PC-3 (cell line): ENCODE data around the gene UCK2. TPM values are rescaled to one million over a fixed set of nuclear protein-coding genes. Genes with fewer than 3 reads are reported as not detected.

Source experiments
- ATAC-seq: fragments of 200-7000 bp; cut with Tn5 transposase; 2 replicates; pipeline ENCODE4 v1.9.1; 2020; ENCODE audit warnings: mild to moderate bottlenecking, moderate library complexity
- BruUV-seq: library from RNA; stranded (reverse); fragments of 400-500 nt; replicated peaks from 2 replicates; lab custom pipeline; 2021; lab: Mats Ljungman, UMichigan
- CTCF ChIA-PET: fragments of 300-600 bp; sonication (Branson Sonifier 250); formaldehyde crosslinking; loops from one replicate; lab custom pipeline; 2022; ENCODE audit warnings: antibody characterized with exemption; lab: Charles Lee
- POLR2A ChIA-PET: fragments of 300-600 bp; sonication (Branson Sonifier 250); formaldehyde crosslinking; loops from one replicate; lab custom pipeline; 2022; ENCODE audit warnings: antibody characterized with exemption; ENCODE audit not compliant: unreplicated experiment; lab: Charles Lee
- DNase-seq: peaks from one replicate; pipeline ENCODE4 v3.0.0-alpha.2; 2015
- H2AFZ ChIP-seq: fragments of 300-600 bp; sonication (generic); 2 replicates; pipeline ENCODE4 v1.6.0; 2016; ENCODE audit warnings: antibody characterized with exemption, low read length
- H3F3A ChIP-seq: fragments of 300-600 bp; sonication (generic); one replicate; pipeline ENCODE4 v1.6.0; 2017; ENCODE audit warnings: antibody characterized with exemption, low read length, control low read depth, mild to moderate bottlenecking; ENCODE audit not compliant: unreplicated experiment
- H3K27ac ChIP-seq: fragments of 300-600 bp; sonication (generic); 2 replicates; pipeline ENCODE4 v1.5.1; 2016; ENCODE audit warnings: mild to moderate bottlenecking, low read length
- H3K27me3 ChIP-seq: fragments of 300-600 bp; sonication (generic); 2 replicates; pipeline ENCODE4 v1.6.1; 2016; ENCODE audit warnings: low read length, mixed read lengths
- H3K36me3 ChIP-seq: fragments of 300-600 bp; sonication (generic); 2 replicates; pipeline ENCODE4 v1.6.1; 2016; ENCODE audit warnings: low read depth, mixed run types, low read length, mixed read lengths
- H3K4me1 ChIP-seq: fragments of 300-600 bp; sonication (generic); 2 replicates; pipeline ENCODE4 v1.5.1; 2016; ENCODE audit warnings: low read length; ENCODE audit not compliant: insufficient read depth
- H3K4me2 ChIP-seq: fragments of 300-600 bp; sonication (generic); 2 replicates; pipeline ENCODE4 v1.6.0; 2016; ENCODE audit warnings: low read length
- H3K4me3 ChIP-seq: fragments of 300-600 bp; sonication (generic); 2 replicates; pipeline ENCODE4 v1.5.1; 2016; ENCODE audit warnings: mild to moderate bottlenecking, low read length, mixed read lengths
- H3K79me2 ChIP-seq: fragments of 300-600 bp; sonication (generic); 2 replicates; pipeline ENCODE4 v1.6.1; 2017; ENCODE audit warnings: low read length, mixed read lengths
- H3K9ac ChIP-seq: fragments of 300-600 bp; sonication (generic); 2 replicates; pipeline ENCODE4 v1.6.0; 2016; ENCODE audit warnings: mild to moderate bottlenecking, low read length
- H3K9me2 ChIP-seq: fragments of 300-600 bp; sonication (generic); replicated peaks from 2 replicates; pipeline ENCODE4 v1.6.1; 2016; ENCODE audit warnings: mixed run types, low read length, mixed read lengths
- H3K9me3 ChIP-seq: fragments of 300-600 bp; sonication (generic); 2 replicates; pipeline ENCODE4 v1.6.1; 2016; ENCODE audit warnings: low read length, mixed read lengths
- H4K20me1 ChIP-seq: fragments of 300-600 bp; sonication (generic); 2 replicates; pipeline ENCODE4 v1.6.1; 2016; ENCODE audit warnings: low read length, mixed read lengths
- CTCF ChIP-seq: fragments of 300-600 bp; sonication (generic); conservative IDR thresholded peaks from 2 replicates; pipeline ENCODE4 v1.5.1; 2017; ENCODE audit warnings: antibody characterized with exemption, low read depth, mild to moderate bottlenecking, low read length
- EZH2 ChIP-seq: fragments of 300-600 bp; sonication (generic); IDR thresholded peaks from one replicate; pipeline ENCODE4 v1.6.1; 2017; ENCODE audit warnings: antibody characterized with exemption, mild to moderate bottlenecking, low read length; ENCODE audit not compliant: unreplicated experiment
- EZH2phosphoT487 ChIP-seq: fragments of 300-600 bp; sonication (generic); IDR thresholded peaks from 2 replicates; pipeline ENCODE4 v1.6.1; 2018; ENCODE audit warnings: mild to moderate bottlenecking, antibody characterized with exemption, low read length, borderline replicate concordance
- intact Hi-C: fragments of 100-400 bp; cut with micrococcal nuclease; formaldehyde crosslinking; loops from 2 replicates; pipeline ENCODE4 v1.9.0; 2023
- total RNA-seq: library from RNA; depleted of rRNA; stranded (reverse); fragments of >200 nt; gene quantifications from 2 replicates; pipeline ENCODE4 v1.2.3, GENCODE V29; 2014

The UCK2 gene
- total RNA-seq, 1 experiment from 2014 or later = 193 TPM

GRCh38 chr1:165861911-165862310 is 34.5 kb downstream of the UCK2 start:
- TF ChIP-seq CTCF (no peak), EZH2 (no peak), EZH2phosphoT487 (no peak)
- no peak overlapping the region for H3K4me2 ChIP-seq
- POLR2A ChIA-PET = no interaction called here
- H3K9me3 ChIP-seq = no peaks in the 10 kb centered on the region
- no peak overlapping the region for H3K9ac ChIP-seq
- DNase-seq (no peak), ATAC-seq (no peak; the same call in 1 of the 2 replicates)
- no peak overlapping the region for H3K27ac ChIP-seq
- intact Hi-C loops = no loop called here
- no TSS peak for BruUV-seq
- peaks cover 59% of the 10 kb centered on the region for H4K20me1 ChIP-seq
- CTCF ChIA-PET = no interaction called here
- no peaks in the 10 kb centered on the region for H3K27me3 ChIP-seq
- no peaks in the 10 kb centered on the region for H3F3A ChIP-seq
- no peak overlapping the region for H2AFZ ChIP-seq
- H3K4me3 ChIP-seq = no peak overlapping the region
- H3K36me3 ChIP-seq = peaks cover 15% of the 10 kb centered on the region; the same call in 1 of the 2 replicates
- peaks cover 5% of the 10 kb centered on the region for H3K4me1 ChIP-seq
- no peaks in the 10 kb centered on the region for H3K9me2 ChIP-seq
- H3K79me2 ChIP-seq = peaks cover 97% of the 10 kb centered on the region

- Histone ChIP-seq H3K36me3 (peaks cover 15% of the 10 kb centered on the region; the same call in 1 of the 2 replicates), H3K27me3 (no peaks in the 10 kb centered on the region), H3K9ac (no peak overlapping the region), H3F3A (no peaks in the 10 kb centered on the region), H3K4me1 (peaks cover 7% of the 10 kb centered on the region), H3K27ac (no peak overlapping the region), H3K9me2 (no peaks in the 10 kb centered on the region), H3K79me2 (peaks cover 97% of the 10 kb centered on the region), H2AFZ (no peak overlapping the region), H4K20me1 (peaks cover 58% of the 10 kb centered on the region), H3K9me3 (no peaks in the 10 kb centered on the region), H3K4me2 (no peak overlapping the region), H3K4me3 (no peak overlapping the region)
- ChIA-PET POLR2A (no interaction called here), CTCF (no interaction called here)
- intact Hi-C loops = no loop called here
- no TSS peak for BruUV-seq
- TF ChIP-seq CTCF = no peak
- no peak for ATAC-seq
- no peak for DNase-seq
Observed at GRCh38 chr1:165862448-165862847, 35.0 kb downstream of the UCK2 start.

- no peak overlapping the region for H2AFZ ChIP-seq
- H3K27me3 ChIP-seq = no peaks in the 10 kb centered on the region
- peaks cover 15% of the 10 kb centered on the region; the same call in 1 of the 2 replicates for H3K36me3 ChIP-seq
- no peak for TF ChIP-seq EZH2
- TF ChIP-seq CTCF = no peak
- TF ChIP-seq EZH2phosphoT487 = no peak
- ATAC-seq (no peak), DNase-seq (no peak)
- peaks cover 7% of the 10 kb centered on the region for H3K4me1 ChIP-seq
- peaks cover 55% of the 10 kb centered on the region for H4K20me1 ChIP-seq
- H3K4me3 ChIP-seq = no peak overlapping the region
- no peaks in the 10 kb centered on the region for H3K9me3 ChIP-seq
- no peak overlapping the region for H3K27ac ChIP-seq
- ChIA-PET CTCF (no interaction called here), POLR2A (no interaction called here)
- H3K9me2 ChIP-seq = no peaks in the 10 kb centered on the region
- H3K79me2 ChIP-seq = peaks cover 97% of the 10 kb centered on the region
- intact Hi-C loops = no loop called here
- H3K4me2 ChIP-seq = no peak overlapping the region
- BruUV-seq = no TSS peak
- no peaks in the 10 kb centered on the region for H3F3A ChIP-seq
- no peak overlapping the region for H3K9ac ChIP-seq
Observed at GRCh38 chr1:165863346-165863745, 35.9 kb downstream of the UCK2 start.
